PFSK-1 (cell line): ENCODE results near the gene PIK3R3.

Experiments used
- POLR2AphosphoS5 ChIP-seq: IDR thresholded peaks from 2 replicates; pipeline ENCODE4 v1.6.1; 2012; ENCODE audit warnings: low read depth, mild to moderate bottlenecking, control low read depth, low read length, moderate library complexity
- SIN3A ChIP-seq: IDR thresholded peaks from 2 replicates; pipeline ENCODE4 v1.6.1; 2012; ENCODE audit warnings: mild to moderate bottlenecking, low read length, moderate library complexity, borderline replicate concordance; ENCODE audit not compliant: insufficient read depth

DNA sequence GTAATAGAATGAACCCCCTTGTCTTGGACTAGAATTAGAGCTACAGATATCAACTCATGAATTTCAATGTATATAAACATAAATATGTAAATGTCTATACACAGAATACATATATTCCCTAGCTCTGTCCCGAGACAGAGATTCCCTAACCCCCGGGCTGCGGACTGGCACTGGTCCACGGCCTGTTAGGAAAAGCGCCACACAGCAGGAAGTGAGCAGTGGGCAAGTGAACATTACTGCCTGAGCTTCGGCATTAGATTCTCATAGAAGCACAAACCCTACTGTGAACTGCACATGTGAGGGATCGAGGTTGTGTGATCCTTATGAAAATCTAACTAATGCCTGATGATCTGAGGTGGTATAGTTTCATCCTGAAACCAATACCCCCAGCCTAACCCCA, 51.2 kb downstream of the PIK3R3 start:
- TF ChIP-seq SIN3A, result no peak
- TF ChIP-seq POLR2AphosphoS5, result no peak
